Measurements from ENCODE around the gene LMCD1.

The LMCD1 gene, protein sequence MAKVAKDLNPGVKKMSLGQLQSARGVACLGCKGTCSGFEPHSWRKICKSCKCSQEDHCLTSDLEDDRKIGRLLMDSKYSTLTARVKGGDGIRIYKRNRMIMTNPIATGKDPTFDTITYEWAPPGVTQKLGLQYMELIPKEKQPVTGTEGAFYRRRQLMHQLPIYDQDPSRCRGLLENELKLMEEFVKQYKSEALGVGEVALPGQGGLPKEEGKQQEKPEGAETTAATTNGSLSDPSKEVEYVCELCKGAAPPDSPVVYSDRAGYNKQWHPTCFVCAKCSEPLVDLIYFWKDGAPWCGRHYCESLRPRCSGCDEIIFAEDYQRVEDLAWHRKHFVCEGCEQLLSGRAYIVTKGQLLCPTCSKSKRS

GRCh38 chr3:8501371-8502131 is at the start of gene LMCD1:
LMCD1 (plus strand) TSS chr3:8501823; CDS start chr3:8501939, 116 bp downstream.
- peak; percentile 73 to 82 for DNase-seq (ENCODE audit: low read depth in 2 of 2)

DNA sequence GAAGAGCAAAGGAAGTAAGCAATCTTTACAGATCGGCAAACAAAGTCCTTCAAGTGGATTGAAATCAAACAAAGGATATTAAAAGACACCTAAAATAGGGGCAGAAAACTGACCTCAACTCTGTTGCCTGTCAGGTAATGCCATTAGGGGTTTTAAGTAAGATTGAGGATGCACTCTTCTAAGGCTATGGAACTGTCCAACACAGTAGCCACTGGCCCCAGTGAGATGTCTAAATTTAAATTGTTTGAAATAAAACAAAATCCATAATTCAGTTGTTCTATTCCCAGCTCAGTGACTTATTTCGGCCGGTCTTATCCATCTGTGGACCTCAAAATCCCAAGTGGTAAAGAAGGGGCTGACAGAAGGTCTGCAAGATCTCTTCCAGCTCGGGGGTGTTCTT is 49.5 kb upstream of the LMCD1 start:
- DNase-seq (ENCODE audit: low read depth in 2 of 2) = no peak

DNA sequence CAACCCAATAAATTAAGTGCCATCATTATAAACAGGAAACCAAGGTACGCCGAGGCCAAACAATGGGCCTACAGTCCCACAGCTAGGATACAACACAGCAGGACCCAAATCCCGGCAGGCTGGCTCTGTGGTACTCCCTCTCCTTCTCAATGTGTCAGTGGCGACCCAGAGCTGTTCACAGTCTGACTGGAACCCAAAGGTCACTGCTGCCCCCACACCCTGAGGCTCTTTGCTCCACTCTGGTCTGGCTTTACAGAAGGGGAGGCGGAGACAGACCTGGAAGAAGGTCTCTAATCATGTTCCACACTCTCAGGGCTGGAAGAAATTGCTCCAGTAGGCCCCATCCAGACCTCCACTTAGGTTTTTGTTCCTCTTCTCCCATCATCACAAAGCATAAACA is 48.5 kb upstream of the LMCD1 start:
- DNase-seq (ENCODE audit: low read depth in 2 of 2) = no peak

GRCh38 chr3:8455526-8456411 is 45.9 kb upstream of the LMCD1 start:
- DNase-seq (ENCODE audit: low read depth in 2 of 2) = no peak

GRCh38 chr3:8456412-8456811 is 45.2 kb upstream of the LMCD1 start:
- no peak for DNase-seq (ENCODE audit: low read depth in 2 of 2)

DNA sequence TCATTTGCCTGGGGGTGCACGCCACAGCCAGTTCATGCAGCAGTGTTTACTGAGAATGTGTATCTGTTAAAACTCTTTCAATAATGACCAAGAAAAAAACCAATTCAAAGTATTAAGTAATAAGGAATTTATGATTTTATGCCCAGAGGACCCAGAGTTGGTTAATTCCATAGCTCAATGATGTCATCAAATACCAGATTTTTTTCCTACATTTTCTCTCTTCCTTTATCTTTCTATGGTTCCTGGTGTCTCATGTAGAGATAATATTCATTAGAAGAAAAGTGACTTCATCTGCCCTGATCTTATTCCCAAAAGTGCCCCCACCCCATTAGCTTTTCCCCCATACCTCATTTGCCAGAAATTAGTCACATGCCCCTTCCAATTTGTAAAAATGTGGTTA is 44.6 kb upstream of the LMCD1 start:
- no peak for DNase-seq (ENCODE audit: low read depth in 2 of 2)

- no peak for DNase-seq (ENCODE audit: low read depth in 2 of 2)
Observed at GRCh38 chr3:8458238-8458661, 43.4 kb upstream of the LMCD1 start.

DNA sequence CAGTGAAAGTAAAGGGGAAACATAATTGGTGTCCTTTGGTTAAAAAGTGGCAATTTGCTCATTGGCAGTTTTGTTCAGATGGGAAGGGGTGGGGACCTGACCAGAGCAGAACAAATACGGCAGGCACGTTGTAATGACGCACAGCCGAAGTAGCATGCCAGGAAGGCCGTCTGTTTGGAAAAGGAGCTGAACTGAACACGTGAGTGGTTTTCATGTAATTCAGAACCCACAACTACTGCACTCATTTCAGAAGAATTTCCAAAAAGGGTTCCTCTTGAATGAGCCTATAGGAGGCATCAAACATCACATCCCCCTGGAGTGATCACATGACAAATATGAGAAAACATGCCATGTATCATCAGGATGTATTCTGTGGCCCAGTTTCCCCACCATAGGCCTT is 42.9 kb upstream of the LMCD1 start:
- DNase-seq (ENCODE audit: low read depth in 2 of 2) = no peak

- DNase-seq (ENCODE audit: low read depth in 2 of 2) = no peak
Observed at GRCh38 chr3:8460050-8460708, 41.4 kb upstream of the LMCD1 start.

DNA sequence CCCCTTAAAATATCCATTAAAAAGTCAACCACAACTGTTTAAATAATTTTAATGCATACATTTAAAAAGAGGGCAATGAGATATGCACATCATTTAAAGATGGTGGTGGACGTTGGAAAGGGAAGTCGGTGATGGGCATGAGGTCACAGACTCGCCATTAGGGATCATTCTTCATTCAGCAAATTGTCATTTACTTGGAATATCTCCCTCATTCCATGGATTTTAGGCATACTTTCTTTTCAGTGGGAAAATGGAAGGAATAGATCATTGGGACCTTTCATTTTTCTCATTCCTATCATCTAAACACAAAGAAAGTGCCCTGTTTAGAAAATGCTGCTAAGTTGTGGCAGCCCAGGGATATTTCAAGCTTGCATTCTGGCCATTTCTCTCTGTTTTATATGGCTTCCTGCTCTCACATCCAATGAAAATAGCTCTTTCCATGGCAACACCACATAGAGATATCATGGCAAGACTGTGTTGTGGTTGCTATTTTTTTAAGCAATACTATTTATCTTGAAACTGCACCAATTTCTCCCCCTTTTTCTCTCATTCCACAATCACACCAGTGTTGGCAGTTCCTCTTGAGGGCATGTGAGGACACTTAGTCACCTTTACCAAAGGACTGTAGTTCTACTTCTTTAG is 40.7 kb upstream of the LMCD1 start:
- DNase-seq (ENCODE audit: low read depth in 2 of 2) = no peak

DNA sequence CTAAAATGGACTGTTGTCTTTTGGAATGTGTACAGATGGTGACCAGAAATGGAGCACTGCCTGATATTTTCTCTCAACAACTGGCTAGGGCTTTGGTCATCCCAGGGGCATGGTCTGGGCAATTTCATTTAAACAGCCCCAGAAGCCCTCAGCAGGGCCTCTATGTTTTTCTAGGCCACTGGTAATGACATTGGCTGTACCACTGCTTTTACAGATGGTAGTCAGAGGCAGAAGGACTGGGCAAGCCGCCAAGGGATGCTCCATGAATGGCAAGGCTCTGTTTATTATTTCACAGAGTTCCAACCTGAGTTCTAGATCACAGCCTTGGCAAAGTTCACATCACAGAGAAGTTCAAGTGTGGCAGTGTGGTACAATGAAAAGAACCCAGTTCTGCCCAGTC is 37.0 kb upstream of the LMCD1 start:
- DNase-seq (ENCODE audit: low read depth in 2 of 2) = no peak

- DNase-seq (ENCODE audit: low read depth in 2 of 2) = no peak
Observed at GRCh38 chr3:8466526-8466925, 35.1 kb upstream of the LMCD1 start.

DNA sequence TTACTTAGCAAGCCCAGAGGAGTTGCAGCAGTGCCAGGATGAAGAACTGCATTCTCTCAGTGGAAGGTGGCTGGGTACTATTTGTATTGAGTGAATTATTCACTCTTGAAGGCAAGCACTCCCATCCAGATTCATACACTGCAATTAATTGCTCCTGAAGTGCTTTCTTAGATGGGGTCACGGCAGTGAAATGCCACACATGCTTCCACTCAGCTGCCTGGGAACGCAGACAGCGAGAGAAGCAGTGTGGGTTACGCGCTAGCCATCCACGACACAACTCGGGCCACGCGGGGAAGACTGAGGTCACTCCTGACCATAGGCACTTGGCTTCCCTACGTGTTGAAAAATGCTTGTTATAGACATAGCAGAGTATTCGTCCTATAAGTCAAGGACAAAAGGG is 30.8 kb upstream of the LMCD1 start:
- DNase-seq (ENCODE audit: low read depth in 2 of 2) = no peak

DNA sequence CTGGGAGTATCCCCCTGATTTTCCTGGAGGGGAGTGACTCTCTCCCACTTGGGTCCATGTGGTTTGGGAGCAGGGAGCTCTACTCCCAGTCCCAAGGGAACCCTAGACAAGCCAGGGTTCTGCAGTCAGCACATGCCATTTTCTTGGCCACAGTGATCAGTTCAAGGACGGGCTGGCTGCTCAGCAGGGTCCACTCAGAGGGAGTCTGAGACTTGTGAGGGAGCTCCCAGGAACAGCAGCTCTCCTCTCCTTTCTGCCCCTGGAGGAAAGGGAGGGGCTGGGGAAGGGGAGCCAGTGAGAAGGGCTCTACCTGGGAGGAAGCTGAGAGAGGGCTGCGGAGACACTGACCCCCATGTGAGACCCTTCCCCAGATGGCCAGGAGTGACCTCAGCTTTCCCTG is 29.1 kb upstream of the LMCD1 start:
- DNase-seq (ENCODE audit: low read depth in 2 of 2) = no peak

- no peak for DNase-seq (ENCODE audit: low read depth in 2 of 2)
Observed at GRCh38 chr3:8473029-8473428, 28.6 kb upstream of the LMCD1 start.

DNA sequence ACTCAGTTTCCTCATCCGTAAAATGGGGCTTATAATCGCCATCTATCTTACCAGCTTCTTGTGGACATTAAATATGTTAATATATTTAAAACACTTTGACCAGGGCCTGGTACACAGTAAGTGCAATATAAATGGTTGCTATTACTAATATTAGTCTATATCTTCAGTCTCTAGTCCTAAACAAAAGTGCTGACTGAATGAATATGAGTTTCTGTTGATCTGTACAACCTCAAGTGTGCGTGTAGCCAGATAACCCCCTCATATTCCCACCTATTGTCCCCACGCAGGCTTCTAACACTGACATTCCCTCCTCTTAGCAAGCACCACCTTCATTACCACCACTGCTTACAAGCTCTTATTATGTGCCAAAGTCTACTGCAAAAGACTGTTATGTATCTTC is 27.6 kb upstream of the LMCD1 start:
- no peak for DNase-seq (ENCODE audit: low read depth in 2 of 2)

- DNase-seq (ENCODE audit: low read depth in 2 of 2) = no peak
Observed at GRCh38 chr3:8474991-8475390, 26.6 kb upstream of the LMCD1 start.

GRCh38 chr3:8480699-8481098 is 20.9 kb upstream of the LMCD1 start:
- DNase-seq (ENCODE audit: low read depth in 2 of 2) = no peak

GRCh38 chr3:8481380-8481779 is 20.2 kb upstream of the LMCD1 start:
- no peak for DNase-seq (ENCODE audit: low read depth in 2 of 2)

GRCh38 chr3:8482263-8482662 is 19.4 kb upstream of the LMCD1 start:
- no peak for DNase-seq (ENCODE audit: low read depth in 2 of 2)

- DNase-seq (ENCODE audit: low read depth in 2 of 2) = no peak
Observed at GRCh38 chr3:8482960-8483665, 18.5 kb upstream of the LMCD1 start.

All from stimulated activated CD8-positive, alpha-beta memory T cell treated with anti-CD3 and anti-CD28 coated beads, Interleukin-15, amount 100 ng/mL, for 48 hours (primary cell).